Liver (tissue), 9 donors: ENCODE results near the gene TRMT2A. TPM values are rescaled to one million over a fixed set of nuclear protein-coding genes. Genes with fewer than 3 reads are reported as not detected.

Experiments used
- DNase-seq: peaks from one replicate; pipeline ENCODE4 v3.0.0-alpha.2; 2017; ENCODE audit warnings: low spot score
- H3K27ac ChIP-seq, 2 donors: one replicate each; pipeline ENCODE4 v1.7.0; 2013; ENCODE audit warnings: inconsistent platforms in 2 of 2, low read length in 2 of 2, control low read depth in 1 of 2, low read depth in 1 of 2, mild to moderate bottlenecking in 1 of 2
- H3K27me3 ChIP-seq, 4 donors: one replicate each; pipeline versions ENCODE4 v1.6.1 to v1.7.0; 2013; ENCODE audit warnings: low read length in 3 of 4, inconsistent platforms in 1 of 4, mild to moderate bottlenecking in 1 of 4, moderate library complexity in 1 of 4; ENCODE audit not compliant: control insufficient read depth in 4 of 4, insufficient read depth in 4 of 4
- H3K36me3 ChIP-seq, 4 donors: one replicate each; pipeline versions ENCODE4 v1.6.1 to v1.7.0; 2013; ENCODE audit warnings: low read length in 3 of 4, mild to moderate bottlenecking in 3 of 4, low read depth in 1 of 4, moderate library complexity in 1 of 4; ENCODE audit not compliant: control insufficient read depth in 4 of 4, insufficient read depth in 3 of 4
- H3K4me1 ChIP-seq, 4 donors: one replicate each; pipeline versions ENCODE4 v1.6.1 to v1.7.0; 2013; ENCODE audit warnings: low read length in 3 of 4, mild to moderate bottlenecking in 3 of 4, moderate library complexity in 1 of 4; ENCODE audit not compliant: control insufficient read depth in 4 of 4, insufficient read depth in 4 of 4
- H3K4me3 ChIP-seq, 3 donors: one replicate each; pipeline versions ENCODE4 v1.6.1 to v1.7.0; 2013; ENCODE audit warnings: low read length in 3 of 3, control low read depth in 1 of 3, low read depth in 1 of 3, mild to moderate bottlenecking in 1 of 3
- H3K9ac ChIP-seq, 2 donors: one replicate each; pipeline ENCODE4 v1.7.0; 2013; ENCODE audit warnings: low read length in 2 of 2, mild to moderate bottlenecking in 2 of 2, moderate library complexity in 2 of 2, control low read depth in 1 of 2, low read depth in 1 of 2
- H3K9me3 ChIP-seq, 4 donors: one replicate each; pipeline versions ENCODE4 v1.6.1 to v1.7.0; 2013; ENCODE audit warnings: low read length in 3 of 4; ENCODE audit not compliant: control insufficient read depth in 4 of 4
- EGR1 ChIP-seq, 2 donors: IDR thresholded peaks; 2 replicates each; pipeline ENCODE4 v1.6.1; 2016 to 2018; ENCODE audit warnings: antibody characterized with exemption in 2 of 2, low read depth in 2 of 2
- FOXA1 ChIP-seq: IDR thresholded peaks from 2 replicates; pipeline ENCODE4 v1.6.1; 2016; ENCODE audit warnings: antibody characterized with exemption
- FOXA2 ChIP-seq: IDR thresholded peaks from 2 replicates; pipeline ENCODE4 v1.6.1; 2016; ENCODE audit warnings: antibody characterized with exemption
- GABPA ChIP-seq, 2 donors: IDR thresholded peaks in 1 of 2; conservative IDR thresholded peaks in 1 of 2; 2 replicates each; pipeline ENCODE4 v1.6.1; 2016; ENCODE audit warnings: antibody characterized with exemption in 2 of 2, mild to moderate bottlenecking in 1 of 2, moderate library complexity in 1 of 2
- HNF4A ChIP-seq, 2 donors: conservative IDR thresholded peaks; 2 replicates each; pipeline ENCODE4 v1.6.1; 2016; ENCODE audit warnings: antibody characterized with exemption in 2 of 2, mild to moderate bottlenecking in 2 of 2
- HNF4G ChIP-seq: IDR thresholded peaks from 2 replicates; pipeline ENCODE4 v1.6.1; 2016; ENCODE audit warnings: antibody characterized with exemption
- JUND ChIP-seq, 2 donors: IDR thresholded peaks; 2 replicates each; pipeline ENCODE4 v1.6.1; 2016; ENCODE audit warnings: antibody characterized with exemption in 2 of 2
- NR2F2 ChIP-seq: IDR thresholded peaks from 2 replicates; pipeline ENCODE4 v1.6.1; 2016; ENCODE audit warnings: antibody characterized with exemption
- RAD21 ChIP-seq, 2 donors: IDR thresholded peaks; 2 replicates each; pipeline ENCODE4 v1.6.1; 2016; ENCODE audit warnings: antibody characterized with exemption in 2 of 2, mild to moderate bottlenecking in 2 of 2
- RXRA ChIP-seq, 2 donors: IDR thresholded peaks; 2 replicates each; pipeline ENCODE4 v1.6.1; 2017 to 2018; ENCODE audit warnings: antibody characterized with exemption in 2 of 2, mild to moderate bottlenecking in 1 of 2
- SP1 ChIP-seq: IDR thresholded peaks from 2 replicates; pipeline ENCODE4 v1.6.1; 2018; ENCODE audit warnings: antibody characterized with exemption, mild to moderate bottlenecking
- TAF1 ChIP-seq: conservative IDR thresholded peaks from 2 replicates; pipeline ENCODE4 v1.6.1; 2016; ENCODE audit warnings: antibody characterized with exemption, mild to moderate bottlenecking
- YY1 ChIP-seq: IDR thresholded peaks from 2 replicates; pipeline ENCODE4 v1.6.1; 2016; ENCODE audit warnings: antibody characterized with exemption, mild to moderate bottlenecking
- WGBS: extraction: QIAGEN DNeasy Blood & Tissue Kit; methylation state at CpG from one replicate; pipeline ENCODE4 v1.1.7; 2013; 5-methylcytosine and 5-hydroxymethylcytosine counted together
- polyA plus RNA-seq, 2 donors: library from polyadenylated mRNA; stranded (reverse) in 1 of 2; unstranded in 1 of 2; fragments of 200-250 nt in 1 of 2; fragments of >200 nt in 1 of 2; fragmentation: Nextera tagmentation in 1 of 2; extraction: Ambion mirVana in 1 of 2; gene quantifications; one replicate each; pipeline versions ENCODE4 v1.2.1 to v1.2.3, GENCODE V29; 2013 to 2015
- total RNA-seq, 2 donors: library from RNA; depleted of rRNA; stranded (reverse); fragments of >200 nt; gene quantifications; one replicate each; pipeline ENCODE4 v1.2.3, GENCODE V29; 2014
- TF ChIP-seq, protein P1 (sequence below): IDR thresholded peaks from 2 replicates; pipeline ENCODE4 v1.6.1; 2016; ENCODE audit warnings: antibody characterized with exemption
- TF ChIP-seq, protein P2 (sequence below): IDR thresholded peaks from 2 replicates; pipeline ENCODE4 v1.6.1; 2016; ENCODE audit warnings: antibody characterized with exemption, mild to moderate bottlenecking
- TF ChIP-seq, protein P3 (sequence below): IDR thresholded peaks from 2 replicates; pipeline ENCODE4 v1.6.1; 2016; ENCODE audit warnings: antibody characterized with exemption
- TF ChIP-seq, protein P4 (sequence below): IDR thresholded peaks from 2 replicates; pipeline ENCODE4 v1.6.1; 2016; ENCODE audit warnings: antibody characterized with exemption
- TF ChIP-seq, protein P5 (sequence below): fragments of 150-350 bp; IDR thresholded peaks from 2 replicates; pipeline ENCODE4 v1.5.1; 2017; ENCODE audit warnings: improper control_type of control experiment, low read depth, low read length; ENCODE audit not compliant: missing input control
- donor health status: healthy.
- donor health status: healthy.
- donor health status: healthy.
- donor health status: healthy.
- donor health status: healthy.

Gene TRMT2A
- total and polyA plus RNA-seq, 4 donors, result 19.9 to 32.9 (median 25.2) TPM

DNA sequence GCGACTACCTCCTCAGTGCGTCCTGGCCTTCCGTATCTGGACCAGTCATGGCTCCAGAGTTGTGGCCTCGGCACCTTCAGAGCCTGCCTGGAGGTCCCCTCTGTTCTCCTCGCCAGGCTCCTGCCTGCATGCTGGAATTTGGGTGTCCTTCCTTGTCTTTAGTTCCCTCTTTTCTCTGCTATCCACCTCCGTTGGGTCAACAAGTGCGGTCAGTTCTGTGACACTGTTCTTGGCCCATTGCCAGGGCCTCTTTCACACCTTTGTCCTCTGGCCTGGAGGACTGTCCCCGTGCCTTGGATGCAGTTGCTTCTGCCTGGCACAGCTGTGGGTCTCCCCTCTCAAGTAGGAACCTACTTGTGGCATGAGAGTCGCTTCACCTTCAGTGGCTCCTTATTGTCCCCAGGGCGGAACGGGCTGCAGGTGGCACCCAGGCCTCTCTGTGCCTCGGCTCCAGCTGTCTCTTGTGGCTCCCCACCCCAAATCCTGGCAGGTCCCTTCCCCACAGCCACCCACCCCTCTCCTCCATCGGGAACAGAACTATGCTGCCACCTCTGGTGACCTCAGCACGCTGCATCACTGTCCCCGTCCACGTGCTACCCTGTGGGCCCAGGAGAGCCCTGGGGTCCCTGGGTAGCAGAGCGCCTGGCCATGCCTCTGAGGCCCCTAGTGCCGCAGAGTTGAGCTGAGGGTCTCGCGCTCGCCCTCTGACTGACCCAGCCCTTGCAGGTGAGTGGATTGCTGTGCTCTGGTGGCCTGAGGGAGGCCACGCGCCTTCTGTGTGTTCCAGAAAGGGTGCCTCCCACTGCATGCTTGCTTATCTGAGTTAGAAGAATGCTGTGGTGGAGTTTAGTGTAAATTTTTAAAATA lies 32.2 kb downstream of the TRMT2A start:
- H3K4me1 ChIP-seq, result peaks cover 20 to 56% (median 46%) of the 10 kb centered on the region in 4 donors

More for the DNA sequence above, 32.2 kb downstream of the TRMT2A start:
- no peaks in the 10 kb centered on the region for H3K27me3 ChIP-seq
- peak overlapping the region in 1 of 2 donors; percentile 42 for H3K9ac ChIP-seq
- no peak overlapping the region for H3K4me3 ChIP-seq
- DNase-seq, result peak; percentile 65
- peaks cover 16 to 36% (median 27%) of the 10 kb centered on the region in 4 donors for H3K36me3 ChIP-seq
- no peaks in the 10 kb centered on the region for H3K9me3 ChIP-seq
- WGBS, result 47% methylated on average over 23 of the region's 23 CpGs
- TF ChIP-seq FOXA1 (peak; percentile 83), GABPA (IDR thresholded peaks at IDR 0.05 in 1 of 2, conservative IDR thresholded peaks at IDR 0.05 in 1 of 2) (no peak), HNF4G (no peak), JUND (IDR thresholded peaks at IDR 0.05) (no peak), TAF1 (no peak), RAD21 (IDR thresholded peaks at IDR 0.05) (peak in 1 of 2 donors; percentile 26), RXRA (IDR thresholded peaks at IDR 0.05) (peak in 1 of 2 donors; percentile 76), EGR1 (IDR thresholded peaks at IDR 0.05; ENCODE audit: low read depth in 2 of 2) (no peak), FOXA2 (peak; percentile 80), YY1 (no peak), SP1 (peak; percentile 24), NR2F2 (no peak), HNF4A (conservative IDR thresholded peaks at IDR 0.05) (peak; percentile 60 to 77)
- TF ChIP-seq, protein P1, sequence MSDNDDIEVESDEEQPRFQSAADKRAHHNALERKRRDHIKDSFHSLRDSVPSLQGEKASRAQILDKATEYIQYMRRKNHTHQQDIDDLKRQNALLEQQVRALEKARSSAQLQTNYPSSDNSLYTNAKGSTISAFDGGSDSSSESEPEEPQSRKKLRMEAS, result no peak
- TF ChIP-seq, protein P2, sequence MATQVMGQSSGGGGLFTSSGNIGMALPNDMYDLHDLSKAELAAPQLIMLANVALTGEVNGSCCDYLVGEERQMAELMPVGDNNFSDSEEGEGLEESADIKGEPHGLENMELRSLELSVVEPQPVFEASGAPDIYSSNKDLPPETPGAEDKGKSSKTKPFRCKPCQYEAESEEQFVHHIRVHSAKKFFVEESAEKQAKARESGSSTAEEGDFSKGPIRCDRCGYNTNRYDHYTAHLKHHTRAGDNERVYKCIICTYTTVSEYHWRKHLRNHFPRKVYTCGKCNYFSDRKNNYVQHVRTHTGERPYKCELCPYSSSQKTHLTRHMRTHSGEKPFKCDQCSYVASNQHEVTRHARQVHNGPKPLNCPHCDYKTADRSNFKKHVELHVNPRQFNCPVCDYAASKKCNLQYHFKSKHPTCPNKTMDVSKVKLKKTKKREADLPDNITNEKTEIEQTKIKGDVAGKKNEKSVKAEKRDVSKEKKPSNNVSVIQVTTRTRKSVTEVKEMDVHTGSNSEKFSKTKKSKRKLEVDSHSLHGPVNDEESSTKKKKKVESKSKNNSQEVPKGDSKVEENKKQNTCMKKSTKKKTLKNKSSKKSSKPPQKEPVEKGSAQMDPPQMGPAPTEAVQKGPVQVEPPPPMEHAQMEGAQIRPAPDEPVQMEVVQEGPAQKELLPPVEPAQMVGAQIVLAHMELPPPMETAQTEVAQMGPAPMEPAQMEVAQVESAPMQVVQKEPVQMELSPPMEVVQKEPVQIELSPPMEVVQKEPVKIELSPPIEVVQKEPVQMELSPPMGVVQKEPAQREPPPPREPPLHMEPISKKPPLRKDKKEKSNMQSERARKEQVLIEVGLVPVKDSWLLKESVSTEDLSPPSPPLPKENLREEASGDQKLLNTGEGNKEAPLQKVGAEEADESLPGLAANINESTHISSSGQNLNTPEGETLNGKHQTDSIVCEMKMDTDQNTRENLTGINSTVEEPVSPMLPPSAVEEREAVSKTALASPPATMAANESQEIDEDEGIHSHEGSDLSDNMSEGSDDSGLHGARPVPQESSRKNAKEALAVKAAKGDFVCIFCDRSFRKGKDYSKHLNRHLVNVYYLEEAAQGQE, result no peak
- TF ChIP-seq, protein P3, sequence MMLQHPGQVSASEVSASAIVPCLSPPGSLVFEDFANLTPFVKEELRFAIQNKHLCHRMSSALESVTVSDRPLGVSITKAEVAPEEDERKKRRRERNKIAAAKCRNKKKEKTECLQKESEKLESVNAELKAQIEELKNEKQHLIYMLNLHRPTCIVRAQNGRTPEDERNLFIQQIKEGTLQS, result no peak
- TF ChIP-seq, protein P4, sequence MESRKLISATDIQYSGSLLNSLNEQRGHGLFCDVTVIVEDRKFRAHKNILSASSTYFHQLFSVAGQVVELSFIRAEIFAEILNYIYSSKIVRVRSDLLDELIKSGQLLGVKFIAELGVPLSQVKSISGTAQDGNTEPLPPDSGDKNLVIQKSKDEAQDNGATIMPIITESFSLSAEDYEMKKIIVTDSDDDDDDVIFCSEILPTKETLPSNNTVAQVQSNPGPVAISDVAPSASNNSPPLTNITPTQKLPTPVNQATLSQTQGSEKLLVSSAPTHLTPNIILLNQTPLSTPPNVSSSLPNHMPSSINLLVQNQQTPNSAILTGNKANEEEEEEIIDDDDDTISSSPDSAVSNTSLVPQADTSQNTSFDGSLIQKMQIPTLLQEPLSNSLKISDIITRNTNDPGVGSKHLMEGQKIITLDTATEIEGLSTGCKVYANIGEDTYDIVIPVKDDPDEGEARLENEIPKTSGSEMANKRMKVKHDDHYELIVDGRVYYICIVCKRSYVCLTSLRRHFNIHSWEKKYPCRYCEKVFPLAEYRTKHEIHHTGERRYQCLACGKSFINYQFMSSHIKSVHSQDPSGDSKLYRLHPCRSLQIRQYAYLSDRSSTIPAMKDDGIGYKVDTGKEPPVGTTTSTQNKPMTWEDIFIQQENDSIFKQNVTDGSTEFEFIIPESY, result no peak
- TF ChIP-seq, protein P5, sequence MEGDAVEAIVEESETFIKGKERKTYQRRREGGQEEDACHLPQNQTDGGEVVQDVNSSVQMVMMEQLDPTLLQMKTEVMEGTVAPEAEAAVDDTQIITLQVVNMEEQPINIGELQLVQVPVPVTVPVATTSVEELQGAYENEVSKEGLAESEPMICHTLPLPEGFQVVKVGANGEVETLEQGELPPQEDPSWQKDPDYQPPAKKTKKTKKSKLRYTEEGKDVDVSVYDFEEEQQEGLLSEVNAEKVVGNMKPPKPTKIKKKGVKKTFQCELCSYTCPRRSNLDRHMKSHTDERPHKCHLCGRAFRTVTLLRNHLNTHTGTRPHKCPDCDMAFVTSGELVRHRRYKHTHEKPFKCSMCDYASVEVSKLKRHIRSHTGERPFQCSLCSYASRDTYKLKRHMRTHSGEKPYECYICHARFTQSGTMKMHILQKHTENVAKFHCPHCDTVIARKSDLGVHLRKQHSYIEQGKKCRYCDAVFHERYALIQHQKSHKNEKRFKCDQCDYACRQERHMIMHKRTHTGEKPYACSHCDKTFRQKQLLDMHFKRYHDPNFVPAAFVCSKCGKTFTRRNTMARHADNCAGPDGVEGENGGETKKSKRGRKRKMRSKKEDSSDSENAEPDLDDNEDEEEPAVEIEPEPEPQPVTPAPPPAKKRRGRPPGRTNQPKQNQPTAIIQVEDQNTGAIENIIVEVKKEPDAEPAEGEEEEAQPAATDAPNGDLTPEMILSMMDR, result peak; percentile 15
- H3K27ac ChIP-seq, result peak overlapping the region; percentile 72 to 92
